Measurements from ENCODE around the gene ELSPBP1. TPM values are rescaled to one million over a fixed set of nuclear protein-coding genes. Genes with fewer than 3 reads are reported as not detected.
"Not testable (repeated sequence)": the region's sequence is repeated elsewhere in the genome, so short reads cannot be mapped to it uniquely, and the experiment has no call there.

The ELSPBP1 gene
- total RNA-seq (2014; rRNA removed; shearing (Covaris generic); ENCODE audit: low replicate concordance) = not detected in 2 replicates

DNA sequence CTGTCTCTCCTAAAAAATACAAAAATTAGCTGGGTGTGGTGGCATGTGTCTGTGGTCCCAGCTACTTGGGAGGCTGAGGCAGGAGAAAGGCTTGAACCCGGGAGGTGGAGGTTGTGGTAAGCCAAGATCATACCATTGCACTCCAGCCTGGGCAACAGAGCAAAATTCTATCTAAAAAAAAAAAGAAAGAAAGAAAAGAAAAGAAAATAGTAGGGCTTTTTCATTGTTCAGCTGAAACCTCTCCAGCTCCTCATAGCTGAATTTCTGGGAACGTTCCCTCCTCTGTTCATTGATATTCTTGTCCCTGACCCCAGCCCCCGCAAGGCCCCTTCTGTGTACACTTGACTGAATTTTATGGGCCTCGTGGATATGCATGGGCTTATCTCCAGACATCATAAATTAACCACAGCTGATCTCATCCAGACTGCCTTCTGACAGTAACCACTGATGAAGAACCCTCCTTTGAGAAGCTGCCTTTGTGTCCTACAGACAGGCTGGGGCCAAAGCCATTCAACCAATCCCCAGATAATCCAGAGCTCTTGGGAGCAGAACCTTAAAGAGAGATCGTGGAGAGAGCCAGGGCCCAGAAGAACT is at the start of gene ELSPBP1:
Gene ELSPBP1 (plus strand): TSS at position 424 of the 594 bp plus-strand sequence. CDS start 14,036 bp downstream, outside the sequence.
- Histone ChIP-seq H3K9me3 (ENCODE audit: low read length) (no peaks in the 10 kb centered on the region), H3K9me2 (replicated peaks; ENCODE audit: insufficient read depth, low read length) (no peaks in the 10 kb centered on the region), H2AFZ (ENCODE audit: low read length) (no peak within 1 kb of the TSS), H3K4me1 (ENCODE audit: low read length) (no peaks in the 10 kb centered on the region), H3K79me2 (ENCODE audit: low read length) (no peaks in the 10 kb centered on the region), H3K9ac (ENCODE audit: low read length) (no peak within 1 kb of the TSS), H3K27ac (ENCODE audit: low read length) (no peak within 1 kb of the TSS), H3K27me3 (ENCODE audit: low read length) (no peaks in the 10 kb centered on the region), H3K4me3 (ENCODE audit: low read length) (no peak within 1 kb of the TSS), H3K4me2 (ENCODE audit: low read depth, low read length, poor library complexity, severe bottlenecking) (no peak within 1 kb of the TSS), H4K20me1 (ENCODE audit: insufficient read depth, low read depth, low read length) (no peaks in the 10 kb centered on the region), H3K36me3 (ENCODE audit: insufficient read depth, low read length) (no peaks in the 10 kb centered on the region)
- DNase-seq = no peak

DNA sequence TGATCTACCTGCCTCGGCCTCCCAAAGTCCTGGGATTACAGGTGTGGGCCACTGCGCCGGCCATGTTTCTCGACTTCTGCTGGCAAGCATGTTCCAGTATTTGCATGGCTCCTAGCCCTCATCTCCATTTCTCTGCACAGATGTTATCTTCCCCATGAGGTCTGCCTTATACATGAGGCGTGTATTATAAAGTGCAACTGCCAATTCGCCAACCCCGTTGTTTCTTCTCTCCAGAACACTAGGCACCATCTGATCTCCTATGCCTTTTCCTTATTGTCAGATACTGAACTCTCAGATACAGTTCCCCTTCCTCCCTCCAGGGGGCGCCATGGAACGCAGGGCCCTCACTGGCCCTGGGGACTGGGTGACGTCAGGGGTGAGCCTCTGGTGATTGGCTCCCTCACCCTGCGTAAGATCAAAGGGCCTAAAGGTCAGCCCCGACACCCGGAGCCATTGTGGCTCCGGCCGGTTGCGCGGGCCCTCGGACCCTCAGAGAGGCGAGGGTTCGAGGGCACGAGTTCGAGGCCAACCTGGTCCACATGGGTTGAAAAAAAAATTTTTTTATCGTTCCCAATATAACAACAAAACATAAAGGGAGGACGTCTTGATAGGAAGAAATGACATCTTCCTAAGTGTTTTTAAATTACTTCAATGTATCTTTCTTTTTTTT is 44.4 kb upstream of the ELSPBP1 start:
- not testable (repeated sequence) for H2AFZ ChIP-seq (ENCODE audit: low read length); H3K79me2 ChIP-seq (ENCODE audit: low read length); H3K4me2 ChIP-seq (ENCODE audit: low read depth, low read length, poor library complexity, severe bottlenecking); H3K9me3 ChIP-seq (ENCODE audit: low read length); H3K4me1 ChIP-seq (ENCODE audit: low read length); H3K36me3 ChIP-seq (ENCODE audit: insufficient read depth, low read length); DNase-seq; H3K27ac ChIP-seq (ENCODE audit: low read length); H3K9ac ChIP-seq (ENCODE audit: low read length); H3K27me3 ChIP-seq (ENCODE audit: low read length); H3K9me2 ChIP-seq (replicated peaks; ENCODE audit: insufficient read depth, low read length); H3K4me3 ChIP-seq (ENCODE audit: low read length); H4K20me1 ChIP-seq (ENCODE audit: insufficient read depth, low read depth, low read length)

DNA sequence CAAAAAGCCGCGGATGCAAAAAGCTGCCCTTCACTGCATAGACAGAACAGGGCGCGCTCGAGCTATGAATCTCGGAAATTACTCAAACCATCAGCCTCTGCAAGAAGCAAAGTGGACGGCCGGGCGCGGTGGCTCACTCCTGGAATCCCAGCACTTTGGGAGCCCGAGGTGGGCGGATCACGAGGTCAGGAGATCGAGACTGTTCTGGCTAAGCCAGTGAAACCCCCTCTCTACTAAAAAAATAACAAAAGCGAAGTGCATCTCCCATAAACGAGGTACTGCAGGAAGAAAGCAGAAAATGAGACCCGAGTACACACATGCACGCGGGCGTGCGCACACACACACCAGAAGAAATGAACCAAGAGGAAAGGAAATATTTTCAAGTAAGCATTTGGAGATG is 42.3 kb upstream of the ELSPBP1 start:
- not testable (repeated sequence) for H3K4me2 ChIP-seq (ENCODE audit: low read depth, low read length, poor library complexity, severe bottlenecking); H3K4me3 ChIP-seq (ENCODE audit: low read length); H3K36me3 ChIP-seq (ENCODE audit: insufficient read depth, low read length); H3K79me2 ChIP-seq (ENCODE audit: low read length); H3K9ac ChIP-seq (ENCODE audit: low read length); H3K4me1 ChIP-seq (ENCODE audit: low read length); H3K9me2 ChIP-seq (replicated peaks; ENCODE audit: insufficient read depth, low read length); H2AFZ ChIP-seq (ENCODE audit: low read length); H3K27me3 ChIP-seq (ENCODE audit: low read length); H4K20me1 ChIP-seq (ENCODE audit: insufficient read depth, low read depth, low read length); DNase-seq; H3K9me3 ChIP-seq (ENCODE audit: low read length); H3K27ac ChIP-seq (ENCODE audit: low read length)

DNA sequence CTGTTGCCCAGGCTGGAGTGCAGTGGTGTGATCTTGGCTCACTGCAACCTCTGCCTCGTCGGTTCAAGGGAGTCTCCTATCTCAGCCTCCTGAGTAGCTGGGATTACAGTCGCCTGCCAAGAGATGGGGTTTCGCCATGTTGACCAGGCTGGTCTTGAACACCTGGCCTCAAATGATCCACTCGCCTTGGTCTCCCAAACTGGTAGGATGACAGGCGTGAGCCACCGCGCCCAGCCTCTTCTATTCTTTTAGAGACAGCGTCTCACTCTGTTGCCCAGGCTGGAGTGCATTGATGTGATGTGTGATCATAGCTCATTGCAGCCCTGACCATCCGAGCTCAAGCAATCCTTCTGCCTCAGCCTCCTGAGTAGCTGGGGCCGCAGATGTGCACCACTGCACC is 38.5 kb upstream of the ELSPBP1 start:
- H3K4me1 ChIP-seq (ENCODE audit: low read length); H3K4me3 ChIP-seq (ENCODE audit: low read length); H4K20me1 ChIP-seq (ENCODE audit: insufficient read depth, low read depth, low read length); H3K27me3 ChIP-seq (ENCODE audit: low read length); DNase-seq; H2AFZ ChIP-seq (ENCODE audit: low read length); H3K79me2 ChIP-seq (ENCODE audit: low read length); H3K27ac ChIP-seq (ENCODE audit: low read length); H3K9me3 ChIP-seq (ENCODE audit: low read length); H3K9me2 ChIP-seq (replicated peaks; ENCODE audit: insufficient read depth, low read length); H3K36me3 ChIP-seq (ENCODE audit: insufficient read depth, low read length); H3K4me2 ChIP-seq (ENCODE audit: low read depth, low read length, poor library complexity, severe bottlenecking); H3K9ac ChIP-seq (ENCODE audit: low read length): not testable (repeated sequence)

DNA sequence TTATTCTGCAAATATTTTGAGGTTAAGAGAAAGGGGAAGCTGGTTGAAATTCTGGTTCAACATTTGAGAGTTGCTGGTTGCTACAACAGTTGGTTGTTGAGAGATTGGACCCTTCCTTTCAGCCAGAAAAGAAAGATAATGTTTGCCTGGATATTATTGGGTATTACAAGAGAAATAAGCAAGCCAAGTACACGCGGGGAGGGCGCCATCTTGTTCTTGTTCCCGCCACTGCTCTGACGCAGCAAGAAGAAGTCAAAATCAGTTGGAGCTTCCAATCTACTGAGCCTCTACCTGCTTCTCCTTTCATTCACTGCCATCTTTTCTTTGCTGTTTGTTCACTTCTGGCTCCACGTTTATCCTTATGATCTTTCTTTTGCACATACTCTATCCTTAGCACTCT is 20.9 kb upstream of the ELSPBP1 start:
- DNase-seq = no peak
- no peak overlapping the region for H2AFZ ChIP-seq (ENCODE audit: low read length)
- no peak overlapping the region for H3K9ac ChIP-seq (ENCODE audit: low read length)
- H3K27me3 ChIP-seq (ENCODE audit: low read length) = no peaks in the 10 kb centered on the region
- no peaks in the 10 kb centered on the region for H3K9me3 ChIP-seq (ENCODE audit: low read length)
- H3K4me1 ChIP-seq (ENCODE audit: low read length) = no peaks in the 10 kb centered on the region
- H3K79me2 ChIP-seq (ENCODE audit: low read length) = no peaks in the 10 kb centered on the region
- H3K4me3 ChIP-seq (ENCODE audit: low read length) = no peak overlapping the region
- no peak overlapping the region for H3K27ac ChIP-seq (ENCODE audit: low read length)
- H3K4me2 ChIP-seq (ENCODE audit: low read depth, low read length, poor library complexity, severe bottlenecking) = no peak overlapping the region
- H3K9me2 ChIP-seq (replicated peaks; ENCODE audit: insufficient read depth, low read length) = no peaks in the 10 kb centered on the region
- H3K36me3 ChIP-seq (ENCODE audit: insufficient read depth, low read length) = no peaks in the 10 kb centered on the region
- H4K20me1 ChIP-seq (ENCODE audit: insufficient read depth, low read depth, low read length) = no peaks in the 10 kb centered on the region

DNA sequence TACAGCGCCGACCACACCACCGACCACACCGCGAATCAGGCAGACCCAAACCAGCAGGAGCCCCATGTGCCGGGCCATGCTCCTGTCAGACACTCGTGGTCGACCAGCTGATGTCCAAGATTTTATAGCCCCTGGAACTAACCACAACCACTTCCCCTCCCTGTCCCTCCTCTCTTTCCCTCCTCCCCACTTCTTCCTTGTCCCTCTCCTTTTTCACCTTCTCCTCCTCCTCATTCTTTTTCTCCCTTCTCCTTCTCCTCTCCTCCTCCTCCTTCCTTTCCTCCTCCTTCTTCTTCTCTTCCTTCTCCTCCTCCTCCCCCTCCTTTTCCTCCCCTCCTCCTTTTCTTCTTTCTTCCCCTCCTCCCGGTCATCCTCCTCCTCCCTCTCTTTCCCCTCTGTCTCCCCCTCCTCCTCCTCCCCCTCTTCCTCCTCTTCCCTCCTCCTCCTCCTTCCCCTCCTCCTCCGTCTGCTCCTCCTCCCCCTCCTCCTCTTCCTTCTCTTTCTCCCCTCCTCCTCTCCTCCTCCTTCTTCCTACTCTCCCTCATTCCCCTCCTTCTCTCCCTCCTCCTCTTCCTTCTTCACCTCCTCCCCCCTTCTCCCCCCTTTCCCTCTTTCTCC is 3.1 kb upstream of the ELSPBP1 start:
- Histone ChIP-seq H3K9me2 (replicated peaks; ENCODE audit: insufficient read depth, low read length) (no peaks in the 10 kb centered on the region), H3K36me3 (ENCODE audit: insufficient read depth, low read length) (no peaks in the 10 kb centered on the region), H3K9me3 (ENCODE audit: low read length) (no peaks in the 10 kb centered on the region), H3K9ac (ENCODE audit: low read length) (no peak overlapping the region), H3K4me2 (ENCODE audit: low read depth, low read length, poor library complexity, severe bottlenecking) (no peak overlapping the region), H3K27me3 (ENCODE audit: low read length) (no peaks in the 10 kb centered on the region), H3K27ac (ENCODE audit: low read length) (no peak overlapping the region), H3K4me3 (ENCODE audit: low read length) (no peak overlapping the region), H4K20me1 (ENCODE audit: insufficient read depth, low read depth, low read length) (no peaks in the 10 kb centered on the region), H3K4me1 (ENCODE audit: low read length) (no peaks in the 10 kb centered on the region), H3K79me2 (ENCODE audit: low read length) (no peaks in the 10 kb centered on the region), H2AFZ (ENCODE audit: low read length) (no peak overlapping the region)
- DNase-seq = no peak

DNA sequence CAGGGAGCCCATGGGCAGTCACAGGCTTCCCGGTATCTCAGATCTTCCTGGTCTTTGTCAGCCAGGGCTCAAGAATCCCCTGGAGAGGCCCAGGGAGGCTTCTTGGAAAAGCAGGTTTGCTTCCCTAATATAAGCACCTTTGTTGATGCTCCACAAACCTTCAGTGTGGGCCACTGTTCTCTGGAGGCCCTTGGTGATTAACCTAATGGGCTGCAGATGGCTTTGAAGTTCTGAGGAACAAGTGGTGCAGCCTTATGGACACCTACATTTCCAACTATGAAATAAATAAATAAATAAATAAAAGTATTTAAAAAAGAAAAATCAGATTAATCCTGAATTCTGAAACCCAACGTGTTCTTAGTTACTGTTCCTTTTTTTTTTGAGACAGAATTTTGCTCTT is 2.4 kb upstream of the ELSPBP1 start, which contains the start of gene BSPH1:
Gene BSPH1 (minus strand): TSS at position 101 of the 400 bp plus-strand sequence. CDS start 89 bp downstream, at position 12.
- no peaks in the 10 kb centered on the region for H4K20me1 ChIP-seq (ENCODE audit: insufficient read depth, low read depth, low read length)
- no peaks in the 10 kb centered on the region for H3K4me1 ChIP-seq (ENCODE audit: low read length)
- H3K4me2 ChIP-seq (ENCODE audit: low read depth, low read length, poor library complexity, severe bottlenecking) = no peak within 1 kb of the TSS
- no peaks in the 10 kb centered on the region for H3K27me3 ChIP-seq (ENCODE audit: low read length)
- no peak within 1 kb of the TSS for H2AFZ ChIP-seq (ENCODE audit: low read length)
- no peaks in the 10 kb centered on the region for H3K9me2 ChIP-seq (replicated peaks; ENCODE audit: insufficient read depth, low read length)
- DNase-seq = no peak
- no peaks in the 10 kb centered on the region for H3K9me3 ChIP-seq (ENCODE audit: low read length)
- H3K9ac ChIP-seq (ENCODE audit: low read length) = no peak within 1 kb of the TSS
- no peaks in the 10 kb centered on the region for H3K36me3 ChIP-seq (ENCODE audit: insufficient read depth, low read length)
- no peak within 1 kb of the TSS for H3K4me3 ChIP-seq (ENCODE audit: low read length)
- no peak within 1 kb of the TSS for H3K27ac ChIP-seq (ENCODE audit: low read length)
- no peaks in the 10 kb centered on the region for H3K79me2 ChIP-seq (ENCODE audit: low read length)

DNA sequence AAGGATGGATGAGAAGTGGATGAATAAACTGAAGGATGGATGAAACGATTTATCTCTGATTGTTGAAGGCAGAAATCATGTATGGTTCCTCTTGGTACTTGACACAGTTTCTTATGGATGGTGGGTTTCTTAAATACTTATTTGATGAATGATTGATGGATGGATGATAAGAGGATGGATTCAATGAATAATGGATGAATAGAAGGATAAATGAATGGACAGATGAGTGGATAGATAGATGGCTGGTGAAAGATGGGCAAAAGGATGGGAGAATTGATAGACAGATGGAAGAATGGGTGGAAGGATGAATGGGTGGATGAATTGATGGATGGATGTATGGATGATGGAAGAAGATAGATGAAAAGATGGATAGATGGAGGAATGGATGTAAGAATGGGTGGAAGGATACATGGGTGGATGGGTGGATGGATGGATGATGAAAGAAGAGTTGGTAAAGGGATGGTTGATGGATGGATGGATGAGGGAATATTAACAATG is 1.8 kb downstream of the ELSPBP1 start:
- no peaks in the 10 kb centered on the region for H3K4me1 ChIP-seq (ENCODE audit: low read length)

More for the DNA sequence above, 1.8 kb downstream of the ELSPBP1 start:
- H3K27me3 ChIP-seq (ENCODE audit: low read length) = no peaks in the 10 kb centered on the region
- no peak overlapping the region for H3K9ac ChIP-seq (ENCODE audit: low read length)
- no peak overlapping the region for H3K4me2 ChIP-seq (ENCODE audit: low read depth, low read length, poor library complexity, severe bottlenecking)
- H3K9me3 ChIP-seq (ENCODE audit: low read length) = no peaks in the 10 kb centered on the region
- H4K20me1 ChIP-seq (ENCODE audit: insufficient read depth, low read depth, low read length) = no peaks in the 10 kb centered on the region
- no peak overlapping the region for H3K4me3 ChIP-seq (ENCODE audit: low read length)
- H3K9me2 ChIP-seq (replicated peaks; ENCODE audit: insufficient read depth, low read length) = no peaks in the 10 kb centered on the region
- H2AFZ ChIP-seq (ENCODE audit: low read length) = no peak overlapping the region
- H3K27ac ChIP-seq (ENCODE audit: low read length) = no peak overlapping the region
- no peak for DNase-seq
- H3K36me3 ChIP-seq (ENCODE audit: insufficient read depth, low read length) = no peaks in the 10 kb centered on the region
- H3K79me2 ChIP-seq (ENCODE audit: low read length) = no peaks in the 10 kb centered on the region
